ENCODE measurements around the gene GALNT15.

Gene GALNT15

DNA sequence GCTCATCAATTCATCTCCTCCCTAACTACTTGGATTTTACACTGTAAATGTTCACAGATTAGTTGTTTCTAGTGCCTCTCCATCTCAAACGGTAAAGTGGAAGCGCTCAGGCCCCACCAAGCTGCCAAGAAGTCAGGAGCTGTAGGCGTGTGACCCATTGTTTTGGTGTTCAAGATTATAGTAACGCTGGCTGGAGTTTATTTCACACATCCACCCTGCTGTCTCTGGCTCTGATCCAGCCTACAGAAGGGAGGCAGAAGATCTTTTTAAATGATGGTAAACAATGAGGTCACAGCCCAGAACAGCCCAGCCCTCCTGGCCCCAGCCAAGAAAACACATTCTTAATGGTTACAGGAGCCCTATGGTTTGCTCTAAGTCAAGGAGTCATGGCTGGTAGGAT lies 25.7 kb upstream of the GALNT15 start:
- Histone ChIP-seq H3K9me2 (ENCODE audit: low read depth, low read length) (no peaks in the 10 kb centered on the region), H2AFZ (ENCODE audit: low read length) (no peak overlapping the region), H3K4me2 (ENCODE audit: low read length) (no peak overlapping the region), H3K9ac (ENCODE audit: low read length) (no peak overlapping the region), H3K9me3 (ENCODE audit: low read length) (no peaks in the 10 kb centered on the region), H3K27ac (ENCODE audit: low read depth, low read length, poor library complexity, severe bottlenecking) (no peak overlapping the region), H4K20me1 (ENCODE audit: insufficient read depth, low read length) (no peaks in the 10 kb centered on the region), H3K4me1 (ENCODE audit: insufficient read depth, low read length, severe bottlenecking) (no peaks in the 10 kb centered on the region), H3F3A (ENCODE audit: insufficient read depth, low read length) (no peaks in the 10 kb centered on the region), H3K36me3 (ENCODE audit: insufficient read depth, low read length) (no peaks in the 10 kb centered on the region), H3K27me3 (ENCODE audit: insufficient read depth, low read length) (peaks cover 1% of the 10 kb centered on the region; the same call in 1 of the 2 replicates), H3K79me2 (ENCODE audit: insufficient read depth, low read length) (no peaks in the 10 kb centered on the region), H3K4me3 (ENCODE audit: low read depth, low read length, poor library complexity, severe bottlenecking) (no peak overlapping the region)
- TF ChIP-seq EZH2 (IDR thresholded peaks at IDR 0.05; ENCODE audit: borderline replicate concordance, low read length) = no peak

- no peaks in the 10 kb centered on the region for H3K79me2 ChIP-seq (ENCODE audit: insufficient read depth, low read length)
- H3K27me3 ChIP-seq (ENCODE audit: insufficient read depth, low read length) = no peaks in the 10 kb centered on the region
- H3K27ac ChIP-seq (ENCODE audit: low read depth, low read length, poor library complexity, severe bottlenecking) = no peak overlapping the region
- no peak overlapping the region for H3K9ac ChIP-seq (ENCODE audit: low read length)
- no peaks in the 10 kb centered on the region for H3K36me3 ChIP-seq (ENCODE audit: insufficient read depth, low read length)
- no peak for TF ChIP-seq EZH2 (IDR thresholded peaks at IDR 0.05; ENCODE audit: borderline replicate concordance, low read length)
- TF ChIP-seq, protein P1, sequence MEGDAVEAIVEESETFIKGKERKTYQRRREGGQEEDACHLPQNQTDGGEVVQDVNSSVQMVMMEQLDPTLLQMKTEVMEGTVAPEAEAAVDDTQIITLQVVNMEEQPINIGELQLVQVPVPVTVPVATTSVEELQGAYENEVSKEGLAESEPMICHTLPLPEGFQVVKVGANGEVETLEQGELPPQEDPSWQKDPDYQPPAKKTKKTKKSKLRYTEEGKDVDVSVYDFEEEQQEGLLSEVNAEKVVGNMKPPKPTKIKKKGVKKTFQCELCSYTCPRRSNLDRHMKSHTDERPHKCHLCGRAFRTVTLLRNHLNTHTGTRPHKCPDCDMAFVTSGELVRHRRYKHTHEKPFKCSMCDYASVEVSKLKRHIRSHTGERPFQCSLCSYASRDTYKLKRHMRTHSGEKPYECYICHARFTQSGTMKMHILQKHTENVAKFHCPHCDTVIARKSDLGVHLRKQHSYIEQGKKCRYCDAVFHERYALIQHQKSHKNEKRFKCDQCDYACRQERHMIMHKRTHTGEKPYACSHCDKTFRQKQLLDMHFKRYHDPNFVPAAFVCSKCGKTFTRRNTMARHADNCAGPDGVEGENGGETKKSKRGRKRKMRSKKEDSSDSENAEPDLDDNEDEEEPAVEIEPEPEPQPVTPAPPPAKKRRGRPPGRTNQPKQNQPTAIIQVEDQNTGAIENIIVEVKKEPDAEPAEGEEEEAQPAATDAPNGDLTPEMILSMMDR (IDR thresholded peaks at IDR 0.05; ENCODE audit: low read length) = no peak
- H3K4me2 ChIP-seq (ENCODE audit: low read length) = no peak overlapping the region
- H3K9me3 ChIP-seq (ENCODE audit: low read length) = no peaks in the 10 kb centered on the region
- H3K4me3 ChIP-seq (ENCODE audit: low read depth, low read length, poor library complexity, severe bottlenecking) = no peak overlapping the region
- no peaks in the 10 kb centered on the region for H3F3A ChIP-seq (ENCODE audit: insufficient read depth, low read length)
- no peak overlapping the region for H2AFZ ChIP-seq (ENCODE audit: low read length)
- H3K4me1 ChIP-seq (ENCODE audit: insufficient read depth, low read length, severe bottlenecking) = no peaks in the 10 kb centered on the region
- H4K20me1 ChIP-seq (ENCODE audit: insufficient read depth, low read length) = no peaks in the 10 kb centered on the region
- no peaks in the 10 kb centered on the region for H3K9me2 ChIP-seq (ENCODE audit: low read depth, low read length)
Observed at GRCh38 chr3:16150285-16150684, 24.2 kb upstream of the GALNT15 start.

GRCh38 chr3:16151109-16151508 lies 23.4 kb upstream of the GALNT15 start:
- TF ChIP-seq, protein P1 (IDR thresholded peaks at IDR 0.05; ENCODE audit: low read length) = no peak
- TF ChIP-seq EZH2 (IDR thresholded peaks at IDR 0.05; ENCODE audit: borderline replicate concordance, low read length) = no peak
- H3K9ac ChIP-seq (ENCODE audit: low read length) = no peak overlapping the region
- H3K4me3 ChIP-seq (ENCODE audit: low read depth, low read length, poor library complexity, severe bottlenecking) = no peak overlapping the region
- no peaks in the 10 kb centered on the region for H3K36me3 ChIP-seq (ENCODE audit: insufficient read depth, low read length)
- no peaks in the 10 kb centered on the region for H3K79me2 ChIP-seq (ENCODE audit: insufficient read depth, low read length)
- H3K27me3 ChIP-seq (ENCODE audit: insufficient read depth, low read length) = no peaks in the 10 kb centered on the region
- no peaks in the 10 kb centered on the region for H3K9me2 ChIP-seq (ENCODE audit: low read depth, low read length)
- H4K20me1 ChIP-seq (ENCODE audit: insufficient read depth, low read length) = no peaks in the 10 kb centered on the region
- H3K4me1 ChIP-seq (ENCODE audit: insufficient read depth, low read length, severe bottlenecking) = no peaks in the 10 kb centered on the region
- H3K9me3 ChIP-seq (ENCODE audit: low read length) = no peaks in the 10 kb centered on the region
- H3K4me2 ChIP-seq (ENCODE audit: low read length) = no peak overlapping the region
- H3F3A ChIP-seq (ENCODE audit: insufficient read depth, low read length) = no peaks in the 10 kb centered on the region
- no peak overlapping the region for H2AFZ ChIP-seq (ENCODE audit: low read length)
- no peak overlapping the region for H3K27ac ChIP-seq (ENCODE audit: low read depth, low read length, poor library complexity, severe bottlenecking)

GRCh38 chr3:16168211-16168610 lies 6.3 kb upstream of the GALNT15 start:
- Histone ChIP-seq H3K27me3 (ENCODE audit: insufficient read depth, low read length) (no peaks in the 10 kb centered on the region), H3K9me2 (ENCODE audit: low read depth, low read length) (no peaks in the 10 kb centered on the region), H4K20me1 (ENCODE audit: insufficient read depth, low read length) (no peaks in the 10 kb centered on the region), H3K27ac (ENCODE audit: low read depth, low read length, poor library complexity, severe bottlenecking) (no peak overlapping the region), H3K9ac (ENCODE audit: low read length) (no peak overlapping the region), H3F3A (ENCODE audit: insufficient read depth, low read length) (no peaks in the 10 kb centered on the region), H3K4me3 (ENCODE audit: low read depth, low read length, poor library complexity, severe bottlenecking) (no peak overlapping the region), H3K4me2 (ENCODE audit: low read length) (no peak overlapping the region), H2AFZ (ENCODE audit: low read length) (no peak overlapping the region), H3K9me3 (ENCODE audit: low read length) (no peaks in the 10 kb centered on the region), H3K4me1 (ENCODE audit: insufficient read depth, low read length, severe bottlenecking) (no peaks in the 10 kb centered on the region), H3K79me2 (ENCODE audit: insufficient read depth, low read length) (no peaks in the 10 kb centered on the region), H3K36me3 (ENCODE audit: insufficient read depth, low read length) (no peaks in the 10 kb centered on the region)
- TF ChIP-seq, protein P1 (IDR thresholded peaks at IDR 0.05; ENCODE audit: low read length) = no peak
- TF ChIP-seq EZH2 (IDR thresholded peaks at IDR 0.05; ENCODE audit: borderline replicate concordance, low read length) = no peak
